Measurements from ENCODE around the gene NECTIN3.

DNA sequence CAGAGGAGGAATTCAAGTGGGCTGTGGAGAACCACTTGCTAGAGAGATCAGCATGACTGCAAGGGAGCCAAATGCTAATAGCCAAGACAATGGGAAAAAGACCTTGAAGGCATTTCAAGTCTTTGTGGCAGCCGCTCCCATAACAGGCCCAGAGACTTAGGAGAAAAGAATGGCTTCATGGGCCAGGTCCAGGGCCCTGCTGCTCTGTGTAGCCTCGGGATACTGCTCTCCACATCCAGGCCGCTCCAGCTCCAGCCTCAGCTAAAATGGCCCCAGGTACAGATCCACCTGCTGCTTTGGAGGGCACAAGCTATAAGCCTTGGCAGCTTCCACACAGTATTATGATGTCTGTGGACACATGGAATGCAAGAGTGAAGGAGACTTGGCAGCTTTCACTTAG, 157.7 kb downstream of the NECTIN3 start:
- TF ChIP-seq RAD21 (IDR thresholded peaks at IDR 0.05; ENCODE audit: low read depth) (no peak), TAF1 (IDR thresholded peaks at IDR 0.05; ENCODE audit: low read depth) (no peak), FOXM1 (IDR thresholded peaks at IDR 0.05; ENCODE audit: borderline replicate concordance, low read depth) (no peak), TEAD4 (IDR thresholded peaks at IDR 0.05) (no peak), YY1 (IDR thresholded peaks at IDR 0.05; ENCODE audit: low read depth) (no peak), EP300 (IDR thresholded peaks at IDR 0.05; ENCODE audit: borderline replicate concordance) (no peak), ZBTB7A (IDR thresholded peaks at IDR 0.05; ENCODE audit: low read depth) (no peak), TCF12 (IDR thresholded peaks at IDR 0.05; ENCODE audit: low read depth) (no peak), EGR1 (IDR thresholded peaks at IDR 0.05) (no peak), CREB1 (IDR thresholded peaks at IDR 0.05; ENCODE audit: low read depth) (no peak), CEBPB (IDR thresholded peaks at IDR 0.05) (no peak), NFIC (IDR thresholded peaks at IDR 0.05) (no peak)
- TF ChIP-seq, protein P1, sequence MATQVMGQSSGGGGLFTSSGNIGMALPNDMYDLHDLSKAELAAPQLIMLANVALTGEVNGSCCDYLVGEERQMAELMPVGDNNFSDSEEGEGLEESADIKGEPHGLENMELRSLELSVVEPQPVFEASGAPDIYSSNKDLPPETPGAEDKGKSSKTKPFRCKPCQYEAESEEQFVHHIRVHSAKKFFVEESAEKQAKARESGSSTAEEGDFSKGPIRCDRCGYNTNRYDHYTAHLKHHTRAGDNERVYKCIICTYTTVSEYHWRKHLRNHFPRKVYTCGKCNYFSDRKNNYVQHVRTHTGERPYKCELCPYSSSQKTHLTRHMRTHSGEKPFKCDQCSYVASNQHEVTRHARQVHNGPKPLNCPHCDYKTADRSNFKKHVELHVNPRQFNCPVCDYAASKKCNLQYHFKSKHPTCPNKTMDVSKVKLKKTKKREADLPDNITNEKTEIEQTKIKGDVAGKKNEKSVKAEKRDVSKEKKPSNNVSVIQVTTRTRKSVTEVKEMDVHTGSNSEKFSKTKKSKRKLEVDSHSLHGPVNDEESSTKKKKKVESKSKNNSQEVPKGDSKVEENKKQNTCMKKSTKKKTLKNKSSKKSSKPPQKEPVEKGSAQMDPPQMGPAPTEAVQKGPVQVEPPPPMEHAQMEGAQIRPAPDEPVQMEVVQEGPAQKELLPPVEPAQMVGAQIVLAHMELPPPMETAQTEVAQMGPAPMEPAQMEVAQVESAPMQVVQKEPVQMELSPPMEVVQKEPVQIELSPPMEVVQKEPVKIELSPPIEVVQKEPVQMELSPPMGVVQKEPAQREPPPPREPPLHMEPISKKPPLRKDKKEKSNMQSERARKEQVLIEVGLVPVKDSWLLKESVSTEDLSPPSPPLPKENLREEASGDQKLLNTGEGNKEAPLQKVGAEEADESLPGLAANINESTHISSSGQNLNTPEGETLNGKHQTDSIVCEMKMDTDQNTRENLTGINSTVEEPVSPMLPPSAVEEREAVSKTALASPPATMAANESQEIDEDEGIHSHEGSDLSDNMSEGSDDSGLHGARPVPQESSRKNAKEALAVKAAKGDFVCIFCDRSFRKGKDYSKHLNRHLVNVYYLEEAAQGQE (IDR thresholded peaks at IDR 0.05; ENCODE audit: low read depth) = no peak
- TF ChIP-seq, protein P2, sequence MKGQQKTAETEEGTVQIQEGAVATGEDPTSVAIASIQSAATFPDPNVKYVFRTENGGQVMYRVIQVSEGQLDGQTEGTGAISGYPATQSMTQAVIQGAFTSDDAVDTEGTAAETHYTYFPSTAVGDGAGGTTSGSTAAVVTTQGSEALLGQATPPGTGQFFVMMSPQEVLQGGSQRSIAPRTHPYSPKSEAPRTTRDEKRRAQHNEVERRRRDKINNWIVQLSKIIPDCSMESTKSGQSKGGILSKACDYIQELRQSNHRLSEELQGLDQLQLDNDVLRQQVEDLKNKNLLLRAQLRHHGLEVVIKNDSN (IDR thresholded peaks at IDR 0.05) = no peak

Measured in Ishikawa (cell line).